ENCODE measurements around the gene DNM3.

Gene DNM3

GRCh38 chr1:172162236-172162635, 320.9 kb downstream of the DNM3 start:
- in situ Hi-C loops (cut with MboI; ENCODE audit: low sequenced_read_pairs), result no loop called here

DNA sequence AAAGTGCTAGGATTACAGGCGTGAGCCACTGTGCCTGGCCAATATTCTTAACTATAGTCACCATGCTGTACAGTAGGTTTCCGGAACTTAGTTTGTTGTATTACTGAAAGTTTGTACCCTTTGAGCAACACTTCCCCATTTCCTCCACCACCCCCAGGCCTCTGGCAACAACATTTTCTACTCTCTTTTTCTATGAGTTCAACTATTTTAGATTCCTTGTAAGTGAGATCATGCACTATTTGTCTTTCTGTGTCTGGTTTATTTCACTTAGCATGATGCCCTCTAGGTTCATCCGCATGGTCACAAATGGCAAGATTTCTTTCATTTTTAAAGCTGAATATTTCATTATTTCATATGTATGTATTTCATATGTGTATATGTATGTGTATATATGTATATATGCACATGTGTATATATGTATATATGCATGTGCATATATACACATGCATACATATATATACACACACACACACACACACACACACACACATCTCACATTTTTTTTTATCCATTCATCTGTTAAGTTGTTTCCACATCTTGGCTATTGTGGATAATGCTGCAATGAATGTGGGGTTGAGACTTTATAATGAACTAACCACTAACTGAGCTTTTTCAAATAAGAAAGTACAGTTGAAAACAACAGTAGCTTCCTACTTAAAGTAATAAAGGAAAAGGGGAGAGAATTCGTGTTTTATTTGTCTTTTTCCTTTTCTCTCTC, 322.4 kb downstream of the DNM3 start:
- in situ Hi-C loops (cut with MboI; ENCODE audit: low sequenced_read_pairs), result no loop called here

GRCh38 chr1:172165403-172165802, 324.1 kb downstream of the DNM3 start:
- in situ Hi-C loops (cut with MboI; ENCODE audit: low sequenced_read_pairs), result no loop called here

- in situ Hi-C loops (cut with MboI; ENCODE audit: low sequenced_read_pairs), result no loop called here
Measured at GRCh38 chr1:172167796-172168596, 326.7 kb downstream of the DNM3 start.

DNA sequence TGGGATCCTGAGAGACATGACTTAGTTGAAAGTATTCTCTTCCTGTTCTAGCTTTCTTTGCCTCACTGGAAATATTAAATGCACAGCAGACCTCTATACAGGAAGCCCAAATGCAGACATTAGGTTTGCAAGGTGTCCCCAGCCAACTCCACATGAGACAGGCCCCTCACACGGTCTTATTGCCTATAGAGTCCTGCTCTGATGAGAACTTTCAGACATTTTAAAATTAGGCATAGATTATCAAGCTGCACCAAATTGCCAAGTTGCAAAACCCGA, 327.2 kb downstream of the DNM3 start:
- in situ Hi-C loops (cut with MboI; ENCODE audit: low sequenced_read_pairs), result no loop called here

- in situ Hi-C loops (cut with MboI; ENCODE audit: low sequenced_read_pairs), result no loop called here
Measured at GRCh38 chr1:172169836-172170235, 328.5 kb downstream of the DNM3 start.

GRCh38 chr1:172172352-172172831, 331.1 kb downstream of the DNM3 start:
- in situ Hi-C loops (cut with MboI; ENCODE audit: low sequenced_read_pairs), result no loop called here

DNA sequence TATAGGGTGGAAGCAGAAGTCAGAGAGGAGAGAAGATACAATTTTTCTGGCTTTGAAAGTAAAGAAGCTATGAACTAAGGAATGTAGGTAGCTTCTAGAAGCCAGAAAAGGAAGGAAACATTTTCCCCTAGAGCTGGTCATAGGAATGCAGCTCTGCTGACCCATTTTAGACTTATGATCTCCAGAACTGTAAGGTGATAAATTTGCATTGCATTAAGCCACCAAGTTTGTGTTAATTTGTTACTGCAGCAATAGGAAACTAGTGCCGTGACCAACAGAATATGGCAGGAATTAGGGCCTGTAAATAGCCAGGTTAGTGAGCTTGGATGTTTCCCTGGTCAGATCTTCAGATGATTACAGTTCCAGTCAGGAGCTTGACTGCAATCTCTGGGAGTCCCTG, 334.9 kb downstream of the DNM3 start:
- in situ Hi-C loops (cut with MboI; ENCODE audit: low sequenced_read_pairs), result no loop called here

GRCh38 chr1:172177849-172178248, 336.6 kb downstream of the DNM3 start:
- in situ Hi-C loops (cut with MboI; ENCODE audit: low sequenced_read_pairs), result no loop called here

- in situ Hi-C loops (cut with MboI; ENCODE audit: low sequenced_read_pairs), result no loop called here
Measured at GRCh38 chr1:172178886-172179285, 337.6 kb downstream of the DNM3 start.

GRCh38 chr1:172179918-172180317, 338.6 kb downstream of the DNM3 start:
- in situ Hi-C loops (cut with MboI; ENCODE audit: low sequenced_read_pairs), result no loop called here

DNA sequence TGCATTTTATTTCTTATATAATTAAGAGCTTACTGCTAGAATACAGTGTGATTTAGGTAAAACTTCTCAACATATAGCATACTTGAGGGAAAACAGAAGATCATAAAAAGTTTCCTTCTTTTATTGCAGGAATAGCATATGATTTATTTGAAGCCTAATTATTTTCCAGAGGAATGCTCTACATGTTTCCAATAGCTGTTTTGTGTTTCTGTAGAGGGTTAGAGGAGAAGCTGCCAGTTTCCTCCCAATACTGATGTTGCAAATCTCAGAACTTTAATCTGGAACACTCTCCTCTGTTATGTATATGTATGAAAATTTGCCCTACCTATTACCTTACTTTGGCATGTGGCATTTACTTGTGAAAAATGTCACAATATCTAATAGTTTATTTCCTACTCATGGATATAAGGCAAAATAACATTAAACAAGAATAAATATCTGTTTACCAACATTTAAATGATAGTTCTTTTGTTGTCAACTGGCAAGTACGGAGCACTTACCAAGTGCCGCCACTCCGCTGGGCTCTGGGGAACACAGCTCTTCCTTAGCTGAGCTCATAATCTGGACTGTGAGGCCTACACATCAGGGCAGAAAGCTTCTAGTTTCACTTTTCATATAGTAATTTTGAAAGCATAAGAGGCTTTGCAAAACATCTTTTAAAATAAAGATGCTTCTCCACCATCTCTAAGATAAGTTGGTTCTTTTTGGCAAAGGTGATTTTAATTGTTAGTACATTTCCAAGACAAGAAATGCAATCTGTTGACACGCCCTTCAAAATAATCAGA, 339.4 kb downstream of the DNM3 start:
- in situ Hi-C loops (cut with MboI; ENCODE audit: low sequenced_read_pairs), result no loop called here

DNA sequence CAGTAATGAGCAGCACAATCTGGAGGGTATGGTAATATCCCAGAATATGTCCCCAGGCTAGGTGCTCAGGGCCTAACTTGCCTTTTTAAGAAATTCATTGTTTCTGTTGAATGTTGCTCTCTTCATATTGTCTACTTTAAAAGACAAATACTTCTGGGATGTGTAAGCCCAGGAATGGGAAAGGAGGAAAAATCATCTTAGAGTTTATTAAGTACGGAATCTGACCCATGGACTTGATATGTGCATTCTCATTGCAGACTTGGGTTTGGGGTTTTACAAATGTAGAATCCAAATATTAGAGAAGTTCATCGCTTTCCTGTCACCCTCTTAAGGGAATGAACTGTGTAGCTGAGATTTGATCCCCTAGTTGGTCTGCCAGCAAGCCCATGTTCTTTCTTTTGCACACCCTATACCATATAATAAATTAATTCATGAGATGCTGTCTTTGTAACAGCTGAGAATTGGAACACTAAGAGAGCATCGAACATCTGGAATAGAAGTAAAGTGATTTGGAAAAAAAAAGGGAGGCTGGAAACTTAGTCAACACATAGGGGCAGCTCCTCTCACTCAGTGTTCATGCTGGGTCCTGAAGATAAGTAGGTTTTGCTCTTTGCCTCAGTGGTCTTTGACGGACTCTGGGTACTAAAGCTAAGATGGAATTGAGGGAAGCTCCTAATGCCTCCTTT, 343.4 kb downstream of the DNM3 start:
- in situ Hi-C loops (cut with MboI; ENCODE audit: low sequenced_read_pairs), result no loop called here

DNA sequence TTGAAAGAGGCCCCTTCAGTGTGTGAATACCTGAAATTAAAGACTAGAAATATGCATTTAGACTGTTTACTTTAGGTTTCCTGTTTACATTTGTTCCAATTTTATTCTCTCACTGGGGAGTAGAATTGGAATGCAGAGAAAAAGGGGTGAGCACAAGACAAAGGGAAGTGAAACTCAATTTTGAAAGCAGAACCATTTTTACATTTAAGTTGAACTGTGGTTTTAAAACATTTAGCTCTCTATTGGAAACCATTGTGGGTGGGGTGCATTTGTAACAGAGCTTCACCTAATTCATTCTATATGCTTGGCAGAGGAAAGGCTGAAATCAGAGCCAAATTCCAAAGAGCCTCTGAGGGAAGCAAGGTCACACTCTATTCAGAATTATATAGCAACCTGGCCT, 343.9 kb downstream of the DNM3 start:
- in situ Hi-C loops (cut with MboI; ENCODE audit: low sequenced_read_pairs), result no loop called here

DNA sequence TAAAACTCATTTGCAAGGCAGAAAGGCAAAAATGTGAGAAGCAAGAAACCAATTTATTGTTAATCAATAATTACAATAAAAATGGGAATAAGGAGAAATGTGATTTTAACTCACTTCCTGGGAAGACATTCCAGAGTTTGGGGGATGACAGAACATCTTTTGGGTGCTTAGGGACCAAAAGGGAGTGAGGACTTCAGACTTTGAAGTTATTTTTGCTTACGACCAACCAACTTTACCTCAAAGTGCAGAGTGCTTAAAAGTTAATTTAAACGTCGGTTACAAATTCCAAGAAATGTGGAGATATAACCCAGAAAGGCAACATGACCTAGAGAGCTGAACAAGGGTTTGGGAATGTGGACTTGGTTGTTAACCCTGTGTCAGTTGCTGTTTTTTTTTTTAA, 344.7 kb downstream of the DNM3 start:
- in situ Hi-C loops (cut with MboI; ENCODE audit: low sequenced_read_pairs), result no loop called here

DNA sequence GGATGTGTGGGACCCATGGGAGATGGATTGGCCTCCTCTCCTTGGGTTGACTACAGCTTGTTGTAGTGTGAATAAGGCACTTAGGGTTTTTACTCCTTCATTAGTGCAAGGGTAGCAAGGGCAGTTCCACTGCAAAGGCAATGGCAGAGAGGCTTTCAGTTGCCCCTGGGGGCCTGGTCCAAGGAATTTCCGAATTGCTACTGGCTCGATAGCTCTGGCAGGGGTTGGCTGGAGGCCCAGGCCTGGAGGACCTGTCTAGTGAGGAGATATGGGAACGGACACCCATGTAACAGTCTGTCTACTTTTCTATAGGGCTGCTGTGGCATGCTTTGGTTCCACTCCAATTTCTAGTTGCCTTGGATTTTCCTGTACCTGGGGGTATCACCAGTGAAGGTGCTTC, 360.3 kb downstream of the DNM3 start:
- in situ Hi-C loops (cut with MboI; ENCODE audit: low sequenced_read_pairs), result no loop called here

GRCh38 chr1:172203135-172203823, 362.0 kb downstream of the DNM3 start:
- in situ Hi-C loops (cut with MboI; ENCODE audit: low sequenced_read_pairs), result no loop called here

DNA sequence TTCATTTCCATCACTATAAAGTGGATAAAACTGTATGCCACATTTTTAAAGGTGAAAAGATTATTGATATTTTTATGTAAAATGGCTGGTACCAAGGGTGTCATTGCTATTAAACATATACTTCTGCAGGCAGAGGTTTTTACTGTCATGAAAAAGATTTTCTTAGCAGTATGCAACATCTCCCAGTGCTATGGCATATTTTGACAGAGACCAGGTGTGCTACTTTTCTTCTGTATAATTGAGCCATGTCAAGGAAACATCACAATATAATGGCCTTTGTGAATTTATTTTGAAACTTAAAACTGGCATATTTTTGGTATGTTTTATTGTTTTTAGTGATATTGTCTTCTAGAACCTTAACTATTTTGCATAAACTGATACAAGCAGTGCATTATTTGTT, 362.6 kb downstream of the DNM3 start:
- in situ Hi-C loops (cut with MboI; ENCODE audit: low sequenced_read_pairs), result no loop called here

DNA sequence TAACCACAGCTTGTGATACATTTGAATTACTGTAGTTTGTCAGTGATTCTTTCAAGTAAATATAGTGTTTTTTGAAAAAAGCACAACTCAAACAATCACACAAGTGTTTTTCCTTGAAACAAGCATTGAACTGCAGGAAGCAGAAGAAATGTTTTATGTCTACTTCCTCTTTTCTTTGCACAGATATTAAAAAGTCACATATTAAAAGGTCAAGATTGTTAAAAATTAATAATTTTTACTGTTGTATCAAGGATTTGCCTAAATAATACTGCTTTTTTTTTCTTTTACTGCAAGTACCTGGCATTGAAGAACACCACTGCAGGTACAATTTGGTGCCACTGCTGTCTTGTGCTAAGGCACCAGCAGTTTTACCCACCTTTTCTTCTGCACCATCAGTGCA, 365.0 kb downstream of the DNM3 start:
- in situ Hi-C loops (cut with MboI; ENCODE audit: low sequenced_read_pairs), result no loop called here

DNA sequence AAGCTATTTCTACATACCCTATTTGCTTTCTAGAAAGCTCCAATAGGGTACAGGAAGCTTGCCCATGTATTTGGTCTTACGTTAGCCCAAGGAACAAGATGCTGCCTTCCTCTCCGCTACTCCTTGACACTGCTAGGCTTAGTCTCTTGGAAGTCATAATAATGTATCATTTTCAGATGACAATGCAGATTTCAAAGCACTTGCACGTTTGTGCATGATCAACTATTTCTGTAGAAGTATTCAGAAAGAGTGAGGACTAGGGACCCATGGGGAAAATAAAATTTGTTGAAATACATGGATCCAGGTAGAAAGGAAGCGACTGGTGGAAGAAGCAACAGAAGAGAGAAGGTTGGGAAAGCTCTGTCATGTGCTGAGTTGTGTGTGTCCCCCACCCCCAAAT, 367.3 kb downstream of the DNM3 start:
- in situ Hi-C loops (cut with MboI; ENCODE audit: low sequenced_read_pairs), result no loop called here

DNA sequence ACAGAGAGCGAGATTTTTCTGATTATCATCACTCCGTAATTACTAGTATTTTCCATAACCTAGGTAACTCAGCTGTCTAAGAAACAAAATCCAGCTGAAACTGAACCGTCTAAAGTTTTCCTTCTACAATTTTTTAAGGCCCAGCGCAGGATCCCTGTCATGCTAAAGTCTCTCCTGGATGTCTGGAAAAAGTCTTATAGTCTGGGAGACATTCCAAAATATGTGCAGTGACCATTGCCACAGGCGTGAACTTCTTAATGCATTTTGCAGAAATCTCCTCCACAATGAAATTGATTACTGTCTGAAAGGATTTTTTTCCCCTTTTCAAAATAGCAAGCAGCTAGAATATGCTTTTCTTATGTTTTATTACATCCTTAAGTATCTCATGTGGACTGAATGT, 369.9 kb downstream of the DNM3 start:
- in situ Hi-C loops (cut with MboI; ENCODE audit: low sequenced_read_pairs), result no loop called here
